ENCODE measurements around the gene RAF1.

The RAF1 gene

DNA sequence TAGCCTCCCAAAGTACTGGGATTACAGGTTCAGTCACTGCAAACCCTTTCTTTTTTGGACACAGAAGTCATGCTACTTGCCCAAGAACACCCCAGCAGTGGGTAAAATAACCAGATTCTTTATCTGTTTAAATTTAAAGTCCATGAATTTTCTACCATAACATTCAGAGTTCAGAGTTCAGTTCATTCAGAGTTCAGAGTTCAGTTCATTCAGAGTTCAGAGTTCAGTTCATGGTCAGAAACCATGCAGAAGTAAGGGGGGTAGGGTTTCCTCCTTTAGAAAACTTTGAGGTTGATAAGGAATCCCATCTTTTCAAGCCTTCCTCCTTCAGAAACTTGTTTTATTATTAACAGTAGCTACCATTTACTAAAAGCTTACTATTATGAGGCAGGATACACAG is 43.2 kb downstream of the RAF1 start:
- POLR2A ChIA-PET (ENCODE audit: low non-redundant PET) = no interaction called here
- no peak for DNase-seq (ENCODE audit: low spot score)
- CTCF ChIA-PET = interaction anchor here (0.7 kb wide), 1 partner anchor 1323 kb away, joined by 3 read pairs; no protein-coding TSS in a partner anchor
- H3K27ac ChIP-seq = no peak overlapping the region
- TF ChIP-seq, protein P1, sequence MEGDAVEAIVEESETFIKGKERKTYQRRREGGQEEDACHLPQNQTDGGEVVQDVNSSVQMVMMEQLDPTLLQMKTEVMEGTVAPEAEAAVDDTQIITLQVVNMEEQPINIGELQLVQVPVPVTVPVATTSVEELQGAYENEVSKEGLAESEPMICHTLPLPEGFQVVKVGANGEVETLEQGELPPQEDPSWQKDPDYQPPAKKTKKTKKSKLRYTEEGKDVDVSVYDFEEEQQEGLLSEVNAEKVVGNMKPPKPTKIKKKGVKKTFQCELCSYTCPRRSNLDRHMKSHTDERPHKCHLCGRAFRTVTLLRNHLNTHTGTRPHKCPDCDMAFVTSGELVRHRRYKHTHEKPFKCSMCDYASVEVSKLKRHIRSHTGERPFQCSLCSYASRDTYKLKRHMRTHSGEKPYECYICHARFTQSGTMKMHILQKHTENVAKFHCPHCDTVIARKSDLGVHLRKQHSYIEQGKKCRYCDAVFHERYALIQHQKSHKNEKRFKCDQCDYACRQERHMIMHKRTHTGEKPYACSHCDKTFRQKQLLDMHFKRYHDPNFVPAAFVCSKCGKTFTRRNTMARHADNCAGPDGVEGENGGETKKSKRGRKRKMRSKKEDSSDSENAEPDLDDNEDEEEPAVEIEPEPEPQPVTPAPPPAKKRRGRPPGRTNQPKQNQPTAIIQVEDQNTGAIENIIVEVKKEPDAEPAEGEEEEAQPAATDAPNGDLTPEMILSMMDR (conservative IDR thresholded peaks at IDR 0.05; ENCODE audit: low read depth) = no peak

DNA sequence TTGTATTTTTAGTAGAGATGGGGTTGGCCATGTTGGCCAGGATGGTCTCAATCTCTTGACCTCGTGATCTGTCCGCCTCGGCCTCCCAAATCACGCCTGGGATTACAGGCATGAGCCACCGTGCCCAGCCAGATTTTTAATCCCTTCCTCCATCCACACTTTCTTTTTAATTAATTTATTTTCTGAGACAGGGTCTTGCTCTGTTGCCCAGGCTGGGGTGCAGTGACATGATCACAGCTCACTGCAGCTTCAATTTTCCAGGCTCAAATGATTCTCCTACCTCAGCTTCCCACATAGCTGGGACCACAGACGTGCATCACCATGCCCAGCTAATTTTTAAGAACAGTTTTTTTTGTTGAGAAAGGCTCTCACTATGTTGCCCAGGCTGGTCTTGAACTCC is 43.6 kb downstream of the RAF1 start:
- TF ChIP-seq, protein P1 (conservative IDR thresholded peaks at IDR 0.05; ENCODE audit: low read depth) = no peak
- ChIA-PET POLR2A (ENCODE audit: low non-redundant PET) (no interaction called here), CTCF (interaction anchor here (0.7 kb wide), 1 partner anchor 1323 kb away, joined by 3 read pairs; no protein-coding TSS in a partner anchor)
- no peak for DNase-seq (ENCODE audit: low spot score)
- no peak overlapping the region for H3K27ac ChIP-seq

DNA sequence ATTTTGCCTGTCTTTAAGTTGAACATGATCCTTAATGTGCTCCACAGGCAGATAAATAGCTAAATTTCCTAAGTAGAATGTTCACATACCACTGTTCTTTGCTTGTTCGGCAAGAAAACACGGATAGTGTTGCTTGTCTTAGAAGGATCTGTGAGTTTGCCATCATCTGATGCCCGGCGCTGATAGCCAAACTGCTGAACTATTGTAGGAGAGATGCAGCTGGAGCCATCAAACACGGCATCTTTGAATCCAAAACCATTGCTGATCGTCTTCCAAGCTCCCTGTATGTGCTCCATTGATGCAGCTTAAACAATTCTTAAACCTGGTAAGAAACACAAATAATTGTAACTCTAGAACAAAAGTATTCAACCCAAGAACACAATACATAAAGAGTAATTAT is 45.5 kb downstream of the RAF1 start:
- DNase-seq (ENCODE audit: low spot score) = no peak
- H3K27ac ChIP-seq = no peak overlapping the region
- TF ChIP-seq, protein P1 (conservative IDR thresholded peaks at IDR 0.05; ENCODE audit: low read depth) = no peak
- ChIA-PET POLR2A (ENCODE audit: low non-redundant PET) (interaction anchor here (0.7 kb wide), 1 partner anchor 27 kb away, joined by 3 read pairs; no protein-coding TSS in a partner anchor), CTCF (no interaction called here)

DNA sequence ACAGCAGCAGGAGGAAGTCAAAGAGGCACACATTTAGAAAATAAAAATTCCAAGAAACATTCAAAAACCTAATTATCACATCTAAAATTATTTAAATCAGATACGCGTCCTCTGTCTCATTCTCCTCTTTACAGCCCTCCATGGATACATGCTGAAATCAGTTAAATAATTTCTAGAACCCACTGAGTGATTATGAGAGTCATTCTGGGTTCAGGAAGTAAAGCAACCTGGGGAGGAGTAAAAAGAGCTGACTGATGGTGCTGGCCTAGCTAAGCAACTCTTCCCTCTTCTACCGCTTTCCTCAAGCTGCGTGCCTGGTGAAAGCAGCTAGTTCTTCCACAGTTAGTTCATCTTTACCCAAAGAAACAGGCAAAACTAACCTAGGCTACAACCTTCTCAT is 48.7 kb downstream of the RAF1 start:
- POLR2A ChIA-PET (ENCODE audit: low non-redundant PET) = no interaction called here
- TF ChIP-seq, protein P1 (conservative IDR thresholded peaks at IDR 0.05; ENCODE audit: low read depth) = no peak
- CTCF ChIA-PET = no interaction called here
- no peak overlapping the region for H3K27ac ChIP-seq
- no peak for DNase-seq (ENCODE audit: low spot score)

DNA sequence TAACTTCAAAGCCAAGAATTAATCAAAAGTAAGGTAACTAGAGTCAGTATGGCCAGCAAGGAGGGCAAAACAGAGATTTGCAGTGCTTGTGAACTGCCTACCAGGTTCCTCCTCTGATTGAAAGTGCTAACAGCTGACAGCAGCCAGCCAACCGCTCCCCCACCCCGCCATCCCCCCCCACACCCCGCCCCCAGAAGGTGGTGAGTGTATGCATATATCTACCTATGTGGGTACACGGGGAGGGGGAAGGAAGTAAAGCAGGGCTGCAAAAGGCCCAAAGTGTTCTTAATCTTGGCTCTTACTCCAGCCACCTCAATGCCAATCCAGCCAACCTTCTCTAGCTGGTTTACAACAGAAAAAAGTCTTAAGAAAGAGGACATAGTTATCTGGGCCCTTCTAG is 50.7 kb downstream of the RAF1 start:
- ChIA-PET CTCF (interaction anchor here (0.5 kb wide), 1 partner anchor 282 kb away, joined by 3 read pairs; no protein-coding TSS in a partner anchor), POLR2A (ENCODE audit: low non-redundant PET) (no interaction called here)
- no peak overlapping the region for H3K27ac ChIP-seq
- no peak for DNase-seq (ENCODE audit: low spot score)
- TF ChIP-seq, protein P1 (conservative IDR thresholded peaks at IDR 0.05; ENCODE audit: low read depth) = no peak

DNA sequence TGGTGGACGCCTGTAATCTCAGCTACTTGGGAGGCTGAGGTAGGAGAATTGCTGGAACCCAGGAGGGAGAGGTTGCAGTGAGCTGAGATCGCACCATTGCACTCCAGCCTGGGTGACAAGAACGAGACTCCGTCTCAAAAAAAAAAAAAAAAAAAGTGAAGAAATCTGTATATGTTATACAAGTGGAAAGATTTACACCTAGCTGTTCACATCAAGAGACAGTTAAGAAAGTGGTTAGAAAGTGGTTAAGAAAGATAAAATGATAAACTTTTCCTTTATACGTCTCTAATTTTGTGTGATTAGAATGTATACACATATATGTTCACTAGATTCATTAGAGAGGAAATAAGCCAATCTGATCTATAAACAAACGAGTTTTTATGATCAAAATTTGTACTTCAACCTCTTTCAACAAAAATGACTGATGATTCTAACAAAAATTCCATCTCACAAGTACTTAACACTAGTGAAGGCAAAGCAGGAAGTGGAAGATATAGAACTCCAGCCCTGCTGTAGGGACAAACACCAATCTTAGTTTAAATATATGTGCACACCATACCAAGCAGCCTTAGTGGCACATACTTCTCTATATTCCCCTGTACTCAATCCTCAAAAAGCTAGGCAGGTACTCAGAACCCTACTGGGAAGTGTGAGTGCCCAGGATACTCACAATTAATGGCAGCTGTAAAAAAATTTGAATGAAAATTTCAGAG is 51.2 kb downstream of the RAF1 start:
- no peak for DNase-seq (ENCODE audit: low spot score)
- CTCF ChIA-PET = interaction anchor here (0.5 to 0.7 kb wide), 2 partner anchors 282 to 919 kb away, joined by 3 to 5 read pairs; no protein-coding TSS in a partner anchor
- TF ChIP-seq, protein P1 (conservative IDR thresholded peaks at IDR 0.05; ENCODE audit: low read depth) = no peak
- no peak overlapping the region for H3K27ac ChIP-seq
- POLR2A ChIA-PET (ENCODE audit: low non-redundant PET) = no interaction called here

Measured in RWPE1 (cell line).